ENCODE data around the gene GTF2H4.
A peak's percentile ranks its signal among the peaks of the same experiment; 100 is the strongest.
"Not testable (repeated sequence)": the region's sequence is repeated elsewhere in the genome, so short reads cannot be mapped to it uniquely, and the experiment has no call there.

The GTF2H4 gene

GRCh38 chr6:30907758-30908591, at the start of gene GTF2H4:
Gene GTF2H4, plus strand, starts transcription at chr6:30908207.
- peak; percentile 89 to 93 for DNase-seq (ENCODE audit: low read depth in 2 of 2)

GRCh38 chr6:30859726-30860125, 48.3 kb upstream of the GTF2H4 start:
- not testable (repeated sequence) for DNase-seq (ENCODE audit: low read depth in 2 of 2)

GRCh38 chr6:30861257-30862048, 46.6 kb upstream of the GTF2H4 start:
- DNase-seq (ENCODE audit: low read depth in 2 of 2), result no peak

GRCh38 chr6:30862156-30862875, 45.7 kb upstream of the GTF2H4 start:
- no peak for DNase-seq (ENCODE audit: low read depth in 2 of 2)

- no peak for DNase-seq (ENCODE audit: low read depth in 2 of 2)
These were observed 43.7 kb upstream of the GTF2H4 start for GRCh38 chr6:30864325-30864724.

- DNase-seq (ENCODE audit: low read depth in 2 of 2), result not testable (repeated sequence)
These were observed 38.7 kb upstream of the GTF2H4 start for GRCh38 chr6:30869241-30869749.

GRCh38 chr6:30870546-30870945, 37.5 kb upstream of the GTF2H4 start:
- no peak for DNase-seq (ENCODE audit: low read depth in 2 of 2)

- DNase-seq (ENCODE audit: low read depth in 2 of 2), result no peak
These were observed 36.3 kb upstream of the GTF2H4 start for GRCh38 chr6:30871592-30872183.

GRCh38 chr6:30873137-30873640, 34.8 kb upstream of the GTF2H4 start:
- DNase-seq (ENCODE audit: low read depth in 2 of 2), result no peak

- not testable (repeated sequence) for DNase-seq (ENCODE audit: low read depth in 2 of 2)
These were observed 34.2 kb upstream of the GTF2H4 start for GRCh38 chr6:30873795-30874194.

- DNase-seq (ENCODE audit: low read depth in 2 of 2), result no peak
These were observed 32.6 kb upstream of the GTF2H4 start for GRCh38 chr6:30875244-30876038.

- no peak for DNase-seq (ENCODE audit: low read depth in 2 of 2)
These were observed 31.8 kb upstream of the GTF2H4 start for GRCh38 chr6:30876039-30876730.

- DNase-seq (ENCODE audit: low read depth in 2 of 2), result peak; percentile 64 to 65
These were observed 30.4 kb upstream of the GTF2H4 start for GRCh38 chr6:30877419-30878262.

- DNase-seq (ENCODE audit: low read depth in 2 of 2), result no peak
These were observed 28.2 kb upstream of the GTF2H4 start for GRCh38 chr6:30879684-30880427.

- DNase-seq (ENCODE audit: low read depth in 2 of 2), result no peak
These were observed 27.2 kb upstream of the GTF2H4 start for GRCh38 chr6:30880698-30881252.

GRCh38 chr6:30881392-30882203, 26.4 kb upstream of the GTF2H4 start:
- no peak for DNase-seq (ENCODE audit: low read depth in 2 of 2)

- no peak for DNase-seq (ENCODE audit: low read depth in 2 of 2)
These were observed 25.7 kb upstream of the GTF2H4 start for GRCh38 chr6:30882204-30882758.
